ENCODE measurements around the gene FAM210B. TPM values are rescaled to one million over a fixed set of nuclear protein-coding genes. Genes with fewer than 3 reads are reported as not detected.

The FAM210B gene
- total and polyA plus RNA-seq, 9 donors: 36.9 to 44.9 (median 39.0) TPM

- 95% methylated on average over 2 of the region's 4 CpGs for WGBS (ENCODE audit: insufficient coverage)
- Histone ChIP-seq H3K27me3 (ENCODE audit: control insufficient read depth, insufficient read depth, low read length) (no peaks in the 10 kb centered on the region), H3K36me3 (ENCODE audit: control insufficient read depth, insufficient read depth, low read length) (no peaks in the 10 kb centered on the region), H3K4me1 (ENCODE audit: control insufficient read depth, insufficient read depth, low read length) (peaks cover 9% of the 10 kb centered on the region), H3K9me3 (replicated peaks; ENCODE audit: control insufficient read depth, low read depth, low read length) (no peaks in the 10 kb centered on the region), H3K27ac (ENCODE audit: low read length) (no peak overlapping the region), H3K4me3 (ENCODE audit: low read length) (no peak overlapping the region)
- no peak for DNase-seq
These were observed 59.1 kb downstream of the FAM210B start for GRCh38 chr20:56417911-56418310.

Other genes starting within 250 kb of the FAM210B start
- not detected for gene MC3R, start 110.2 kb upstream of the FAM210B start, total RNA-seq
- not detected for gene MC3R, start 110.2 kb upstream of the FAM210B start, polyA plus RNA-seq (ENCODE audit: insufficient read depth in 1 of 8, insufficient read length in 8 of 8, low replicate concordance in 1 of 8)
- 9.4 TPM for gene AURKA, start 33.2 kb downstream of the FAM210B start, total RNA-seq
- gene AURKA, start 33.2 kb downstream of the FAM210B start, polyA plus RNA-seq (ENCODE audit: insufficient read depth in 1 of 8, insufficient read length in 8 of 8, low replicate concordance in 1 of 8): 10 to 100 TPM in 2 of 8 donors, 1 to 10 TPM in 6; 7.0 to 10.5 (median 9.7) TPM
- gene CSTF1, start 33.7 kb downstream of the FAM210B start, total RNA-seq: 30.9 TPM
- gene CSTF1, start 33.7 kb downstream of the FAM210B start, polyA plus RNA-seq (ENCODE audit: insufficient read depth in 1 of 8, insufficient read length in 8 of 8, low replicate concordance in 1 of 8): 10 to 100 TPM; 23.6 to 31.3 (median 27.6) TPM
- 5.5 TPM for gene CASS4, start 53.3 kb downstream of the FAM210B start, total RNA-seq
- 1 to 10 TPM; 4.8 to 8.1 (median 6.9) TPM for gene CASS4, start 53.3 kb downstream of the FAM210B start, polyA plus RNA-seq (ENCODE audit: insufficient read depth in 1 of 8, insufficient read length in 8 of 8, low replicate concordance in 1 of 8)
- gene RTF2, start 109.7 kb downstream of the FAM210B start, total RNA-seq: 90.9 TPM
- 100 to 1,000 TPM; 104 to 130 (median 115) TPM for gene RTF2, start 109.7 kb downstream of the FAM210B start, polyA plus RNA-seq (ENCODE audit: insufficient read depth in 1 of 8, insufficient read length in 8 of 8, low replicate concordance in 1 of 8)
- gene FAM209A, start 165.8 kb downstream of the FAM210B start, total RNA-seq: 0.22 TPM
- under 1 TPM in 4 of 8 donors, not detected in 4; 0.17 to 0.35 (median 0.21) TPM for gene FAM209A, start 165.8 kb downstream of the FAM210B start, polyA plus RNA-seq (ENCODE audit: insufficient read depth in 1 of 8, insufficient read length in 8 of 8, low replicate concordance in 1 of 8)
- 0.13 TPM for gene FAM209B, start 174.3 kb downstream of the FAM210B start, total RNA-seq
- gene FAM209B, start 174.3 kb downstream of the FAM210B start, polyA plus RNA-seq (ENCODE audit: insufficient read depth in 1 of 8, insufficient read length in 8 of 8, low replicate concordance in 1 of 8): under 1 TPM in 2 of 8 donors, not detected in 6; 0.24 to 0.38 TPM

Data from muscle of leg (tissue), 11 donors.